Spleen (tissue), 11 donors: ENCODE data around the gene HAUS1. TPM values are rescaled to one million over a fixed set of nuclear protein-coding genes. Genes with fewer than 3 reads are reported as not detected.
A peak's percentile ranks its signal among the peaks of the same experiment; 100 is the strongest.

Source experiments
- DNase-seq: peaks from one replicate; pipeline ENCODE4 v3.0.0-alpha.2; 2020
- H3K27ac ChIP-seq, 8 donors: fragments of 200-600 bp; sonication (generic) in 7 of 8; 1 replicate in 4 of 8; 2 replicates in 4 of 8; pipeline versions ENCODE4 v1.5.0 to v1.8.0; 2016 to 2021; ENCODE audit warnings: inconsistent platforms in 4 of 8, mild to moderate bottlenecking in 4 of 8, moderate library complexity in 1 of 8
- H3K27me3 ChIP-seq, 7 donors: fragments of 200-600 bp; sonication (generic) in 6 of 7; replicated peaks in 1 of 7; 1 replicate in 4 of 7; 2 replicates in 3 of 7; pipeline versions ENCODE4 v1.5.0 to v1.8.0; 2016 to 2021; ENCODE audit warnings: inconsistent platforms in 3 of 7, mild to moderate bottlenecking in 1 of 7
- H3K36me3 ChIP-seq, 6 donors: fragments of 200-600 bp; sonication (generic) in 5 of 6; 1 replicate in 4 of 6; 2 replicates in 2 of 6; pipeline versions ENCODE4 v1.5.0 to v1.8.0; 2016 to 2021; ENCODE audit warnings: inconsistent platforms in 2 of 6
- H3K4me1 ChIP-seq, 6 donors: fragments of 200-600 bp; sonication (generic) in 5 of 6; 1 replicate in 3 of 6; 2 replicates in 3 of 6; pipeline versions ENCODE4 v1.5.0 to v1.8.0; 2016 to 2021; ENCODE audit warnings: inconsistent platforms in 3 of 6
- H3K4me3 ChIP-seq, 8 donors: fragments of 200-600 bp; sonication (generic) in 7 of 8; 1 replicate in 4 of 8; 2 replicates in 4 of 8; pipeline versions ENCODE4 v1.5.0 to v1.8.0; 2016 to 2021; ENCODE audit warnings: inconsistent platforms in 4 of 8, mild to moderate bottlenecking in 4 of 8, moderate library complexity in 2 of 8
- H3K9me3 ChIP-seq, 8 donors: fragments of 200-600 bp; sonication (generic) in 7 of 8; 1 replicate in 4 of 8; 2 replicates in 4 of 8; pipeline versions ENCODE4 v1.5.0 to v1.8.0; 2016 to 2021; ENCODE audit warnings: inconsistent platforms in 4 of 8
- POLR2A ChIP-seq, 3 donors: fragments of 450-650 bp; IDR thresholded peaks; one replicate each; pipeline ENCODE4 v1.5.1; 2017; ENCODE audit warnings: antibody characterized with exemption in 3 of 3, mild to moderate bottlenecking in 1 of 3
- POLR2AphosphoS5 ChIP-seq, 3 donors: sonication (generic); formaldehyde crosslinking; IDR thresholded peaks; one replicate each; pipeline ENCODE4 v1.5.1; 2017; ENCODE audit warnings: antibody characterized with exemption in 3 of 3
- WGBS, 5 donors: extraction: QIAGEN DNeasy Blood & Tissue Kit in 3 of 5; methylation state at CpG; one replicate each; pipeline versions ENCODE4 v1.1.5 to v1.1.7; 2013 to 2018; 5-methylcytosine and 5-hydroxymethylcytosine counted together
- intact Hi-C: fragments of 100-400 bp; cut with DNase I; formaldehyde crosslinking; loops from one replicate; pipeline ENCODE4 v1.15.0; 2023; ENCODE audit warnings: low total_unique reads
- polyA plus RNA-seq, 3 donors: library from polyadenylated mRNA; stranded (reverse); fragments of 200-250 nt; gene quantifications; one replicate each; pipeline ENCODE4 v1.2.1, GENCODE V29; 2013
- small RNA-seq, 4 donors: library from RNA; depleted of rRNA; stranded (forward); fragments of <200 nt; gene quantifications; one replicate each; pipeline ENCODE3, GENCODE V24; 2016
- total RNA-seq, 7 donors: library from RNA; depleted of rRNA in 3 of 7; stranded (reverse); fragments of >200 nt in 3 of 7; fragmentation: NEBNext Ultra II Directional in 4 of 7; extraction: Animal tissue kit (Norgen Biotek cat#: 25700) in 4 of 7; gene quantifications; one replicate each; pipeline versions ENCODE4 v1.1.0 to v1.2.1, GENCODE V29; 2016 to 2021
- TF ChIP-seq, protein P1 (sequence below), 11 experiments: fragments of 200-600 bp in 7 of 11; fragments of 450-650 bp in 4 of 11; sonication (generic) in 4 of 11; IDR thresholded peaks in 8 of 11; conservative IDR thresholded peaks in 3 of 11; 1 replicate in 7 of 11; 2 replicates in 4 of 11; pipeline versions ENCODE4 v1.4.0 to v1.8.0; 2016 to 2021; ENCODE audit warnings: antibody characterized with exemption in 11 of 11, inconsistent platforms in 4 of 11, mild to moderate bottlenecking in 1 of 11
- donor health status: healthy with polysubstance abuse.
- donor health status: DM: no; HTN: no; CAD: no; lungs with moderate emphysema.
- donor health status: DM: no; HTN: no; CAD: no.
- donor health status: Bipolar disorder and iron deficiency.
- donor health status: healthy.
- donor health status: DM: no; HTN: no; CAD: no.
- donor health status: DM: yes; HTN: yes; CAD: no.

HAUS1 gene
- total and polyA plus RNA-seq, 10 donors, result 15.6 to 44.9 (median 18.7) TPM

DNA sequence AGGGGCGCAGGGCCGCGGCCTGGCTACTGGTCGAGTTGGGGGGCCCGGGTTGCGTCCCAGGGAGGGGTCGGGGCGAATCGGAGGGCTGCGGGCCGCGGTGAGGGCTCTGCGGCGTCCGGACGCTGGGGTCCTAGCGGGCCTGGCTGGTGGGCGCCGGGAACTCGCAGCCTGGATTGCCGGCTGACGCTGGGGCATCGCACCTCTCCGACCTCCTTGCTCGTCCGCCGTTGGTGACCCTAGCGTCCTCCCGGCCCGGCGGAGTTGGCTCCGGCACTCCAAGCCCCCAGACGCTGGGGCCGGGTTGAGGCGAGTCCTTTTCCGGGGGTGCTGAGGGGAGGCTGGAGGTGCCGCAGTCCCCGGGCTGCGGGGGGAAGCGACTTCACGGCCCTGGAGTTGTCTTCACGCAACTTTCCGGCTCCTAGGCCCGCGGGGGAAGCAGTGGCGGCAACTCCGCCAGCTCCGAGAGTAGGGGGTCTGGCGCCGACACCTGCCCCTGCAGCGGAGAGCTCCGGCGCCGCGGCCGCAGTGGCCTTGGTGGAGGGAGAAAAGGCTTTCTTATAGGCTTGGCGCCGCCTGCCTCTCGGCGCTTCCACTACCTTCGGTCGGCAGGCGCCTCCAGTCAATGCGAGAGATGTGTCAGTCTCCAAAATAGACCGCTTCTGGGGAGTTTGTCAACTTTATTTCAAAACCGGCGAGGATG is 70.3 kb downstream of the HAUS1 start:
- intact Hi-C loops, result loop anchor here (10.0 kb wide), 1 partner anchor 480 kb away; the partner anchor contains the start of gene LOXHD1
- H3K9me3 ChIP-seq, result no peaks in the 10 kb centered on the region
- peak overlapping the region; percentile 82 to 96 (median 92) for H3K4me3 ChIP-seq
- peaks cover 19 to 61% (median 51%) of the 10 kb centered on the region in 6 donors for H3K4me1 ChIP-seq
- peak in 2 of 3 donors; percentile 8 to 37 for TF ChIP-seq POLR2AphosphoS5 (IDR thresholded peaks at IDR 0.05)
- TF ChIP-seq, protein P1, sequence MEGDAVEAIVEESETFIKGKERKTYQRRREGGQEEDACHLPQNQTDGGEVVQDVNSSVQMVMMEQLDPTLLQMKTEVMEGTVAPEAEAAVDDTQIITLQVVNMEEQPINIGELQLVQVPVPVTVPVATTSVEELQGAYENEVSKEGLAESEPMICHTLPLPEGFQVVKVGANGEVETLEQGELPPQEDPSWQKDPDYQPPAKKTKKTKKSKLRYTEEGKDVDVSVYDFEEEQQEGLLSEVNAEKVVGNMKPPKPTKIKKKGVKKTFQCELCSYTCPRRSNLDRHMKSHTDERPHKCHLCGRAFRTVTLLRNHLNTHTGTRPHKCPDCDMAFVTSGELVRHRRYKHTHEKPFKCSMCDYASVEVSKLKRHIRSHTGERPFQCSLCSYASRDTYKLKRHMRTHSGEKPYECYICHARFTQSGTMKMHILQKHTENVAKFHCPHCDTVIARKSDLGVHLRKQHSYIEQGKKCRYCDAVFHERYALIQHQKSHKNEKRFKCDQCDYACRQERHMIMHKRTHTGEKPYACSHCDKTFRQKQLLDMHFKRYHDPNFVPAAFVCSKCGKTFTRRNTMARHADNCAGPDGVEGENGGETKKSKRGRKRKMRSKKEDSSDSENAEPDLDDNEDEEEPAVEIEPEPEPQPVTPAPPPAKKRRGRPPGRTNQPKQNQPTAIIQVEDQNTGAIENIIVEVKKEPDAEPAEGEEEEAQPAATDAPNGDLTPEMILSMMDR (IDR thresholded peaks at IDR 0.05 in 8 of 11, conservative IDR thresholded peaks at IDR 0.05 in 3 of 11), result no peak
- H3K27me3 ChIP-seq, result no peaks in the 10 kb centered on the region
- peak overlapping the region; percentile 84 to 96 (median 93) for H3K27ac ChIP-seq
- no peaks in the 10 kb centered on the region for H3K36me3 ChIP-seq
- no peak for DNase-seq
- WGBS, 5 donors, result 0 to 2% (median 1%) methylated on average over 27 to 67 of the region's 67 CpGs

DNA sequence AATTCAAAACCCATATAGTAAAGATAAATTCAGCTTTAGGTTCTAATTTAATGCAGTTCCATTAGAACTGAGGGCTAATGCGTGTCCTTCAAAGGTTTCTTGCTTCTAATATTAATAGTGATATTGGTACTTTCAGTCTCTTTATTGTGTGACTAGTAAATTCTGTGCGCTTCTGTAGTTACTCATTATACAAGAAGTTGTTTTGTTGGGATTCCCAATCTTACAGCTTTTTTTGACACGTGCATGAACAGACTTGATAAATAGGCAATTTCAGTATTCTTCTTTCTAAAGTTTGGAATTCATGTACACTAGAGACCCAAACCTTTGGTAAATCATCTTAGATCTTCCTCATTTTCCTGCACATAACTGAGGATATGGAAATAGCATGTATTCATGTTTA is 71.8 kb downstream of the HAUS1 start:
- Histone ChIP-seq H3K36me3 (no peaks in the 10 kb centered on the region), H3K27ac (no peak overlapping the region), H3K27me3 (no peaks in the 10 kb centered on the region), H3K4me1 (peaks cover 26 to 76% (median 59%) of the 10 kb centered on the region in 6 donors), H3K9me3 (no peaks in the 10 kb centered on the region), H3K4me3 (peak overlapping the region in 1 of 8 donors; percentile 94)
- WGBS, 5 donors, result 76 to 85% (median 79%) methylated on average over 3 of the region's 3 CpGs
- no peak for DNase-seq
- intact Hi-C loops, result loop anchor here (10.0 kb wide), 1 partner anchor 479 kb away; the partner anchor contains the start of gene LOXHD1
- TF ChIP-seq POLR2AphosphoS5 (IDR thresholded peaks at IDR 0.05) (no peak), POLR2A (IDR thresholded peaks at IDR 0.05) (no peak)
- TF ChIP-seq, protein P1 (IDR thresholded peaks at IDR 0.05 in 8 of 11, conservative IDR thresholded peaks at IDR 0.05 in 3 of 11), result no peak

Small RNA genes lying within 50 kb of the gene (small RNA-seq; reads per million reads assigned to genes)
- gene RNU6-1278P, result 0 reads per million in 4 donors
- gene RNY4P37, result 0 reads per million in 4 donors

Other genes with a start within 250 kb of the HAUS1 start
- 10 to 100 TPM; 38.3 to 67.9 (median 49.0) TPM for gene EPG5, start 137.1 kb upstream of the HAUS1 start, total RNA-seq
- 1 to 10 TPM; 4.6 to 6.5 (median 5.7) TPM for gene EPG5, start 137.1 kb upstream of the HAUS1 start, polyA plus RNA-seq
- gene PSTPIP2, start 32.1 kb upstream of the HAUS1 start, total RNA-seq, result 100 to 1,000 TPM in 6 of 7 donors, 10 to 100 TPM in 1; 69.2 to 153 (median 132) TPM
- gene PSTPIP2, start 32.1 kb upstream of the HAUS1 start, polyA plus RNA-seq, result 10 to 100 TPM; 18.3 to 58.7 (median 24.1) TPM
- gene ATP5F1A, start 6.1 kb upstream of the HAUS1 start, total RNA-seq, result 100 to 1,000 TPM; 250 to 364 (median 271) TPM
- gene ATP5F1A, start 6.1 kb upstream of the HAUS1 start, polyA plus RNA-seq, result 100 to 1,000 TPM; 188 to 283 (median 216) TPM